Transverse colon (tissue), 4 donors: Measurements from ENCODE around the gene SULT1A3.

Experiments
- EP300 ChIP-seq: sonication (generic); formaldehyde crosslinking; IDR thresholded peaks from one replicate; pipeline ENCODE4 v1.6.1; 2017; ENCODE audit warnings: antibody characterized with exemption, low read depth
- POLR2A ChIP-seq: fragments of 450-650 bp; IDR thresholded peaks from one replicate; pipeline ENCODE4 v1.6.1; 2016; ENCODE audit warnings: antibody characterized with exemption, mild to moderate bottlenecking, moderate library complexity
- POLR2AphosphoS5 ChIP-seq, 3 donors: sonication (generic); formaldehyde crosslinking; IDR thresholded peaks; one replicate each; pipeline ENCODE4 v1.6.1; 2016; ENCODE audit warnings: antibody characterized with exemption in 3 of 3
- TF ChIP-seq, protein P1 (sequence below), 5 experiments: fragments of 200-600 bp in 3 of 5; fragments of 450-650 bp in 2 of 5; sonication (generic) in 3 of 5; IDR thresholded peaks; 1 replicate in 2 of 5; 2 replicates in 3 of 5; pipeline ENCODE4 v1.5.1; 2016 to 2017; ENCODE audit warnings: antibody characterized with exemption in 5 of 5, inconsistent platforms in 3 of 5, mild to moderate bottlenecking in 2 of 5, moderate library complexity in 1 of 5

DNA sequence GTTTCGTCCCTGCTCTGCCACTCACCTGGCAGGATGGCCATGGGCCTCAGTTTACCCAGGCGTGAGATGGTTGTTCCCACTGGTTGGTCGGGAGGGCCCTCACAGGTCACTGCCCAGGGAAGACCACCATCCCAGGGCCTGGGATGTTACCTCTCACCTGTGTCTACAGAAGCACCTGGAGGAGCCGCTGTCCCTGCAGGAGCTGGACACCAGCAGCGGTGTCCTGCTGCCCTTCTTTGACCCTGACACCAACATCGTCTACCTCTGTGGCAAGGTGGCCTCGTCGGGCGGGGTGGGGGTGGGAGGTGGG, 11.5 kb upstream of the SULT1A3 start:
- TF ChIP-seq, protein P1, sequence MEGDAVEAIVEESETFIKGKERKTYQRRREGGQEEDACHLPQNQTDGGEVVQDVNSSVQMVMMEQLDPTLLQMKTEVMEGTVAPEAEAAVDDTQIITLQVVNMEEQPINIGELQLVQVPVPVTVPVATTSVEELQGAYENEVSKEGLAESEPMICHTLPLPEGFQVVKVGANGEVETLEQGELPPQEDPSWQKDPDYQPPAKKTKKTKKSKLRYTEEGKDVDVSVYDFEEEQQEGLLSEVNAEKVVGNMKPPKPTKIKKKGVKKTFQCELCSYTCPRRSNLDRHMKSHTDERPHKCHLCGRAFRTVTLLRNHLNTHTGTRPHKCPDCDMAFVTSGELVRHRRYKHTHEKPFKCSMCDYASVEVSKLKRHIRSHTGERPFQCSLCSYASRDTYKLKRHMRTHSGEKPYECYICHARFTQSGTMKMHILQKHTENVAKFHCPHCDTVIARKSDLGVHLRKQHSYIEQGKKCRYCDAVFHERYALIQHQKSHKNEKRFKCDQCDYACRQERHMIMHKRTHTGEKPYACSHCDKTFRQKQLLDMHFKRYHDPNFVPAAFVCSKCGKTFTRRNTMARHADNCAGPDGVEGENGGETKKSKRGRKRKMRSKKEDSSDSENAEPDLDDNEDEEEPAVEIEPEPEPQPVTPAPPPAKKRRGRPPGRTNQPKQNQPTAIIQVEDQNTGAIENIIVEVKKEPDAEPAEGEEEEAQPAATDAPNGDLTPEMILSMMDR (IDR thresholded peaks at IDR 0.05): no peak
- TF ChIP-seq EP300: no peak
- TF ChIP-seq POLR2AphosphoS5 (IDR thresholded peaks at IDR 0.05): no peak
- TF ChIP-seq POLR2A: no peak
